Type B pancreatic cell (in vitro differentiated cells): ENCODE data around the gene MAP4K5. TPM values are rescaled to one million over a fixed set of nuclear protein-coding genes. Genes with fewer than 3 reads are reported as not detected.

Experiments
- DNase-seq: peaks from one replicate; pipeline ENCODE4 v3.0.0; 2021; ENCODE audit warnings: mixed read lengths; ENCODE audit not compliant: unreplicated experiment; ENCODE audit errors: extremely low spot score
- H3K27ac Mint-ChIP-seq: 2 replicates; pipeline ENCODE4 v1.8.0; 2021; ENCODE audit warnings: mild to moderate bottlenecking, mixed read lengths
- H3K27me3 Mint-ChIP-seq: 2 replicates; pipeline ENCODE4 v1.8.0; 2021; ENCODE audit warnings: mixed read lengths
- H3K36me3 Mint-ChIP-seq: 2 replicates; pipeline ENCODE4 v1.8.0; 2021; ENCODE audit warnings: mixed read lengths
- H3K4me1 Mint-ChIP-seq: one replicate; pipeline ENCODE4 v1.8.0; 2021; ENCODE audit warnings: mixed read lengths; ENCODE audit not compliant: unreplicated experiment
- H3K4me3 Mint-ChIP-seq: 2 replicates; pipeline ENCODE4 v1.8.0; 2021; ENCODE audit warnings: mild to moderate bottlenecking, mixed read lengths
- H3K9me3 Mint-ChIP-seq: 2 replicates; pipeline ENCODE4 v1.8.0; 2021; ENCODE audit warnings: mixed read lengths
- total RNA-seq: library from RNA; stranded (reverse); gene quantifications from 2 replicates; pipeline ENCODE4 v1.2.1, GENCODE V29; 2021; ENCODE audit warnings: low replicate concordance
- TF ChIP-seq, protein P1 (sequence below): fragments of 200-600 bp; sonication (generic); conservative IDR thresholded peaks from 2 replicates; pipeline ENCODE4 v1.5.0; 2021; ENCODE audit warnings: antibody characterized with exemption, mild to moderate bottlenecking

The MAP4K5 gene
- total RNA-seq, 1 donor from 2014 or later: 58.4 TPM

DNA sequence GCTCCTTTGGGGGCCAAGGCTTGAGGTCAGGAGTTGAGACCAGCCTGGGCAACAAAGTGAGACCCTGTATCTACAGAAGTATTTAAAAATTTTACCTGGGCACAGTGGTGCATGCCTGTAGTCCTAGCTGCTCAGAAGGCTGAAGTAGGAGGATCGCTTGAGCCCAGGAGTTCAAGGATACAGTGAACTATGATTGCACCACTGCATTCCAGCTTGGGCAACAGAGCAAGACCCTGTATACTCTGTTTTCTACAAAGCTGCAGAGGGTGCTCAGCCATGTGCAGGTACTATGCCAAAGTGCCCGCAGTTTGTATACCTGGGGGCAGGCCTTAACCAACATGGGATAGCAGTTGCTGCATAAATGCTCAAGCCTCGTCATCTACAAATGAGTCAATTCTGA is 108.8 kb downstream of the MAP4K5 start:
- no peaks in the 10 kb centered on the region for H3K4me1 Mint-ChIP-seq
- no peak overlapping the region for H3K27ac Mint-ChIP-seq
- peaks cover 11% of the 10 kb centered on the region for H3K36me3 Mint-ChIP-seq
- no peaks in the 10 kb centered on the region for H3K27me3 Mint-ChIP-seq
- H3K4me3 Mint-ChIP-seq: no peak overlapping the region
- no peaks in the 10 kb centered on the region for H3K9me3 Mint-ChIP-seq
- TF ChIP-seq, protein P1, sequence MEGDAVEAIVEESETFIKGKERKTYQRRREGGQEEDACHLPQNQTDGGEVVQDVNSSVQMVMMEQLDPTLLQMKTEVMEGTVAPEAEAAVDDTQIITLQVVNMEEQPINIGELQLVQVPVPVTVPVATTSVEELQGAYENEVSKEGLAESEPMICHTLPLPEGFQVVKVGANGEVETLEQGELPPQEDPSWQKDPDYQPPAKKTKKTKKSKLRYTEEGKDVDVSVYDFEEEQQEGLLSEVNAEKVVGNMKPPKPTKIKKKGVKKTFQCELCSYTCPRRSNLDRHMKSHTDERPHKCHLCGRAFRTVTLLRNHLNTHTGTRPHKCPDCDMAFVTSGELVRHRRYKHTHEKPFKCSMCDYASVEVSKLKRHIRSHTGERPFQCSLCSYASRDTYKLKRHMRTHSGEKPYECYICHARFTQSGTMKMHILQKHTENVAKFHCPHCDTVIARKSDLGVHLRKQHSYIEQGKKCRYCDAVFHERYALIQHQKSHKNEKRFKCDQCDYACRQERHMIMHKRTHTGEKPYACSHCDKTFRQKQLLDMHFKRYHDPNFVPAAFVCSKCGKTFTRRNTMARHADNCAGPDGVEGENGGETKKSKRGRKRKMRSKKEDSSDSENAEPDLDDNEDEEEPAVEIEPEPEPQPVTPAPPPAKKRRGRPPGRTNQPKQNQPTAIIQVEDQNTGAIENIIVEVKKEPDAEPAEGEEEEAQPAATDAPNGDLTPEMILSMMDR: no peak
- no peak for DNase-seq

DNA sequence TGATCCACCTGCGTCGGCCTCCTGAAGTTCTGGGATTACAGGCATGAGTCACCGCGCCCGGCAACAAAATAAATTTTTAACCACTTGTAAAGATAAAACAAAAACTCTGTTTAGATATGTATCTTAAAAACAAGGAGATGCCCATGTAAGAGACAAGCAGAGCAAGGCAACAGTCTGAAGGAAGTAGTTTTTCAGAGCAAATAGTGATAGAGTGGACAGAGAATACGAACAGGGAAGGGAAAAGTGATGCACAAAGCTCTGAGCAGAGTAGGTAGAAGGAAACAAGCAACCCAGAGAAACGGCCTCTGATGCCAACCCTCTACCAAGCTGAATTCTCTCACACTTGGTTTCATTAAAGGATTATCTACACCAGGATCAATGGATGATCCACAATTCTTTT is 110.9 kb downstream of the MAP4K5 start:
- Mint-ChIP-seq H3K27ac (no peak overlapping the region), H3K4me3 (no peak overlapping the region), H3K36me3 (peaks cover 26% of the 10 kb centered on the region), H3K4me1 (no peaks in the 10 kb centered on the region), H3K27me3 (no peaks in the 10 kb centered on the region), H3K9me3 (no peaks in the 10 kb centered on the region)
- no peak for DNase-seq
- TF ChIP-seq, protein P1: no peak

DNA sequence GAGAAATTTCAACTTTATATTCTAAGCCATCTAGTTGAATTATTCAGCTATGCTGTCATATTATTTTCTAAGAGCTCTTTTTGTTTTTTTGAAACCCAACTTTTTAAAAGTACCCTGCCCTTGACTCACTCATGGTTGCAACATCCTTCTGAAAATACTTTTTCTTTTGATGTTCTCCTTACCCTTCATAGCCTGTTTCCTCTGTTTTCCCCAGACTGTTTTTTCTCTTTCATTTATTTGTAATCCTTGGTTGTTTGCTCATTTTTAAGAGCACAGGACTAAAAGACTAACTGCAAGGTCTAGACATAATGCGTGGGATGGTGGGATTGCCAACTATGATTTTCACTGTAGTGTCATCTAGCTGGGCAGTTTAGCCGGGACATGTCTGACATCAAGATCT is 114.5 kb downstream of the MAP4K5 start:
- no peaks in the 10 kb centered on the region for H3K9me3 Mint-ChIP-seq
- no peak for DNase-seq
- H3K27ac Mint-ChIP-seq: no peak overlapping the region
- H3K36me3 Mint-ChIP-seq: peaks cover 44% of the 10 kb centered on the region
- TF ChIP-seq, protein P1: no peak
- no peak overlapping the region for H3K4me3 Mint-ChIP-seq
- no peaks in the 10 kb centered on the region for H3K27me3 Mint-ChIP-seq
- no peaks in the 10 kb centered on the region for H3K4me1 Mint-ChIP-seq

DNA sequence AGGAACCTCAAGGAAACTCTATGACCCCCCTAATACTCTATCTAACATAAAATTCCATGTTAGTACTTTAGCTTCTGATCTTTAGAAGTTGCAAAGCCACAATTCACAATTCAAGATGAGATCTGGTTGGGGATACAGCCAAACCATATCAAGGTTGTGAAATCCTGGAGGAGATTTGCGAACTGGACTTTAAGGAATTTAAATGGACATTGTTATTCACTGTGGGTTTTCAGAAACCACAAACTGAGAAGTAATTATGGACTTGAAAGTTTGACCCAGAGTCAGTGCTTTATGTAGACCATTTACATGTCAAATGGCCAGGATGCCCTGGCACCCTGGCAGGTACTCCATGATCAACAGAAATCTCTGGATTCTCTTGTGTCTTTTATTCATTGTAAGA is 121.4 kb downstream of the MAP4K5 start:
- Mint-ChIP-seq H3K27me3 (no peaks in the 10 kb centered on the region), H3K4me1 (no peaks in the 10 kb centered on the region), H3K27ac (no peak overlapping the region), H3K9me3 (peaks cover 3% of the 10 kb centered on the region), H3K36me3 (peaks cover 35% of the 10 kb centered on the region), H3K4me3 (no peak overlapping the region)
- DNase-seq: no peak
- TF ChIP-seq, protein P1: no peak

DNA sequence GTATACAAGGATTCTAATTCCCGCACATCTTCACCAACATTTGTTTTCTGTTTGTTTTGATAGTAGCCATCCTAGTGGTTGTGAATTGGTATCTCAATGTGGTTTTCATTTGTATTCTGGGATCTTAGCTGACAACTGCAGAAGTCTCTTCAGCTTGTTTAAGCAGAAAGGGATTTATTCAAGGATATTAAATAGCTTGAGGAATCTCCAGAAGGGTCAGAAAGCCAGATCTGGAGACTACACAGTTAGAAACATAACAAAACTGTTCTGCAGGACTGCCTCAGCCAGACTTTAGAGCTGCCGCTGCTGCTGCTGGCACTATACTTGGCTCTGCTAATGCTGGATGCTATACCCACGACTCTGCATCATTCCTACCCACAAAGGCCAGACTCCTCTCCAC is 122.3 kb downstream of the MAP4K5 start:
- H3K4me3 Mint-ChIP-seq: no peak overlapping the region
- peaks cover 32% of the 10 kb centered on the region for H3K36me3 Mint-ChIP-seq
- H3K27me3 Mint-ChIP-seq: no peaks in the 10 kb centered on the region
- no peaks in the 10 kb centered on the region for H3K4me1 Mint-ChIP-seq
- H3K9me3 Mint-ChIP-seq: peaks cover 9% of the 10 kb centered on the region
- no peak for DNase-seq
- H3K27ac Mint-ChIP-seq: no peak overlapping the region
- TF ChIP-seq, protein P1: no peak
